ENCODE data around the gene CFAP54.

The CFAP54 gene

GRCh38 chr12:96698521-96698920 lies 209.1 kb downstream of the CFAP54 start (continued):
- no peak for TF ChIP-seq HIC1 (tag by site-specific recombination; IDR thresholded peaks at IDR 0.05)
- no peak for TF ChIP-seq ZFHX2 (tag by site-specific recombination; conservative IDR thresholded peaks at IDR 0.05)
- no peak for TF ChIP-seq ZNF391 (tag by site-specific recombination; IDR thresholded peaks at IDR 0.05; ENCODE audit: borderline replicate concordance, low read depth)
- TF ChIP-seq ZNF600 (tag by site-specific recombination; IDR thresholded peaks at IDR 0.05) = no peak
- TF ChIP-seq ZSCAN30 (tag by site-specific recombination; IDR thresholded peaks at IDR 0.05) = no peak

DNA sequence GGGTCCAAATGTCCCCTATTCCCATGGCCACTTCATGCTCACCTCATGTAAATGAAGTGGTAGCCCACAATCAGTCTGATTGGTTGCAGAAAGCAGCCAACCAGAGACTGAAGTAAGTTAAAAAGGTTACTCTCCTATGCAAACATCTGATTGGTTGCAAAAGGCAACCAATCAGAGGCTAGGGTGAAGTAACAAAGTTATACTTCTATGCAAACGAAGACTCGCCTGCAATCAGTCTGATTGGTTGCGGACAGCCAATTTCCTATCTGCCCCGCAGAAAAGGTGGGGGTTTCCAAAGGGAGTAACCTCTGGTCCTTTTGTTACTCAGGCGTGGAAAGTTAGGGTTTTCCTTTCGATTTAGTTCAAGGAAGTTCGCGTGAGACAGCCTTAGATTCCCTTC lies 209.6 kb downstream of the CFAP54 start:
- POLR2A ChIA-PET = no interaction called here
- Histone ChIP-seq H3K4me3 (ENCODE audit: low read depth, low read length) (no peak overlapping the region), H3K4me1 (ENCODE audit: control insufficient read depth, insufficient read depth, low read length) (no peaks in the 10 kb centered on the region), H3K27ac (ENCODE audit: extremely low read depth, low read depth, low read length) (no peak overlapping the region), H3K9me3 (ENCODE audit: control insufficient read depth, insufficient read depth, low read depth, low read length) (no peaks in the 10 kb centered on the region), H3K36me3 (ENCODE audit: control insufficient read depth in 2 of 2, insufficient read depth in 1 of 2, low read length in 2 of 2) (no peaks in the 10 kb centered on the region)
- CTCF ChIA-PET = no interaction called here
- no peak for TF ChIP-seq ZBTB48 (tag by site-specific recombination; IDR thresholded peaks at IDR 0.05)
- no peak for TF ChIP-seq PRDM1 (tag by site-specific recombination; IDR thresholded peaks at IDR 0.05)
- TF ChIP-seq ZNF202 (tag by site-specific recombination; IDR thresholded peaks at IDR 0.05; ENCODE audit: borderline replicate concordance) = no peak
- no peak for TF ChIP-seq ZNF518A (tag by site-specific recombination; conservative IDR thresholded peaks at IDR 0.05; ENCODE audit: low read depth)
- TF ChIP-seq BCL11B (tag by site-specific recombination; IDR thresholded peaks at IDR 0.05; ENCODE audit: low read depth) = no peak
- peak; percentile 26 for TF ChIP-seq SETDB1 (IDR thresholded peaks at IDR 0.05; ENCODE audit: insufficient read length, low read length)

GRCh38 chr12:96701856-96702255 lies 212.5 kb downstream of the CFAP54 start:
- no peak overlapping the region for H3K4me3 ChIP-seq (ENCODE audit: low read depth, low read length)
- no peaks in the 10 kb centered on the region for H3K36me3 ChIP-seq (ENCODE audit: control insufficient read depth in 2 of 2, insufficient read depth in 1 of 2, low read length in 2 of 2)
- TF ChIP-seq ZNF777 (tag by site-specific recombination; IDR thresholded peaks at IDR 0.05; ENCODE audit: borderline replicate concordance) (no peak), KLF16 (tag by site-specific recombination; IDR thresholded peaks at IDR 0.05) (no peak), SP3 (tag by site-specific recombination; IDR thresholded peaks at IDR 0.05) (no peak), ZNF549 (tag by site-specific recombination; IDR thresholded peaks at IDR 0.05) (no peak), ZNF341 (tag by site-specific recombination; IDR thresholded peaks at IDR 0.05; ENCODE audit: low read depth) (no peak), ZNF324 (tag by site-specific recombination; IDR thresholded peaks at IDR 0.05) (no peak), ZNF596 (tag by site-specific recombination; IDR thresholded peaks at IDR 0.05) (no peak), ZXDB (tag by site-specific recombination; IDR thresholded peaks at IDR 0.05) (no peak), ZNF354C (tag by site-specific recombination; IDR thresholded peaks at IDR 0.05; ENCODE audit: borderline replicate concordance, low read depth) (no peak), GLIS2 (tag by site-specific recombination; IDR thresholded peaks at IDR 0.05) (no peak), HOXD13 (CRISPR knock-in tag; IDR thresholded peaks at IDR 0.05; ENCODE audit: borderline replicate concordance) (no peak), ZNF132 (tag by site-specific recombination; IDR thresholded peaks at IDR 0.05; ENCODE audit: borderline replicate concordance) (no peak), ZNF544 (tag by site-specific recombination; IDR thresholded peaks at IDR 0.05) (no peak), ZNF76 (tag by site-specific recombination; IDR thresholded peaks at IDR 0.05; ENCODE audit: borderline replicate concordance, low read depth) (no peak), ZNF580 (tag by site-specific recombination; IDR thresholded peaks at IDR 0.05) (no peak), ZNF529 (tag by site-specific recombination; IDR thresholded peaks at IDR 0.05; ENCODE audit: insufficient replicate concordance) (no peak), ZNF121 (tag by site-specific recombination; IDR thresholded peaks at IDR 0.05) (no peak), ZNF223 (tag by site-specific recombination; IDR thresholded peaks at IDR 0.05) (no peak)
- CTCF ChIA-PET = interaction anchor here (0.6 kb wide), 2 partner anchors 17 to 238 kb away, joined by 3 read pairs; no protein-coding TSS in a partner anchor
- POLR2A ChIA-PET = no interaction called here
- H3K4me1 ChIP-seq (ENCODE audit: control insufficient read depth, insufficient read depth, low read length) = no peaks in the 10 kb centered on the region
- no peak overlapping the region for H3K27ac ChIP-seq (ENCODE audit: extremely low read depth, low read depth, low read length)
- H3K9me3 ChIP-seq (ENCODE audit: control insufficient read depth, insufficient read depth, low read depth, low read length) = no peaks in the 10 kb centered on the region
